Psoas muscle (tissue), 8 donors: Measurements from ENCODE around the gene SLC4A9. TPM values are rescaled to one million over a fixed set of nuclear protein-coding genes. Genes with fewer than 3 reads are reported as not detected.

ENCODE experiments used
- ATAC-seq, 4 donors: fragments of 200-7000 bp; cut with Tn5 transposase; one replicate each; pipeline ENCODE4 v1.9.1; 2020; ENCODE audit warnings: moderate library complexity in 3 of 4, mild to moderate bottlenecking in 2 of 4
- DNase-seq, 2 donors: peaks; one replicate each; pipeline ENCODE4 v3.0.0-alpha.2; 2020
- H3K27ac ChIP-seq: fragments of 200-600 bp; one replicate; pipeline ENCODE4 v1.8.0; 2022
- H3K27me3 ChIP-seq, 3 donors: fragments of 200-600 bp in 1 of 3; one replicate each; pipeline versions ENCODE4 v1.6.1 to v1.8.0; 2013 to 2022; ENCODE audit warnings: low read length in 2 of 3, mild to moderate bottlenecking in 2 of 3, moderate library complexity in 1 of 3; ENCODE audit not compliant: insufficient read depth in 3 of 3
- H3K36me3 ChIP-seq, 2 donors: fragments of 200-600 bp in 1 of 2; one replicate each; pipeline versions ENCODE4 v1.6.1 to v1.8.0; 2013 to 2022; ENCODE audit warnings: low read depth in 1 of 2, mild to moderate bottlenecking in 1 of 2, moderate library complexity in 1 of 2; ENCODE audit not compliant: insufficient read depth in 1 of 2
- H3K4me1 ChIP-seq: fragments of 200-600 bp; one replicate; pipeline ENCODE4 v1.8.0; 2022
- H3K4me3 ChIP-seq: fragments of 200-600 bp; one replicate; pipeline ENCODE4 v1.8.0; 2022; ENCODE audit warnings: mild to moderate bottlenecking
- H3K9me3 ChIP-seq: fragments of 200-600 bp; one replicate; pipeline ENCODE4 v1.8.0; 2022
- CTCF ChIP-seq: fragments of 200-600 bp; IDR thresholded peaks from one replicate; pipeline ENCODE4 v1.8.0; 2022; ENCODE audit warnings: antibody characterized with exemption
- WGBS, 3 donors: extraction: QIAGEN DNeasy Blood & Tissue Kit; methylation state at CpG; one replicate each; pipeline versions ENCODE4 v1.1.6 to v1.1.7; 2013; 5-methylcytosine and 5-hydroxymethylcytosine counted together
- intact Hi-C, 2 donors: fragments of 100-400 bp; cut with DNase I; formaldehyde crosslinking; loops; one replicate each; pipeline versions ENCODE4 v1.11.0 to v1.14.2; 2022
- polyA plus RNA-seq, 3 donors: library from polyadenylated mRNA; stranded (reverse); fragments of 200-250 nt; gene quantifications; one replicate each; pipeline ENCODE4 v1.2.3, GENCODE V29; 2013
- total RNA-seq, 4 donors: library from RNA; stranded (reverse); fragmentation: NEBNext Ultra II Directional in 2 of 4; extraction: Animal tissue kit (Norgen Biotek cat#: 25700) in 2 of 4; gene quantifications; one replicate each; pipeline versions ENCODE4 v1.2.1 to v1.2.4, GENCODE V29; 2021 to 2023
- donor health status: healthy with polysubstance abuse.
- donor health status: DM: no; HTN: no; CAD: no; lungs with moderate emphysema.
- donor health status: Bipolar disorder and iron deficiency.
- donor health status: healthy.
- donor health status: DM: yes; HTN: yes; CAD: no.
- donor health status: DM: no; HTN: no; CAD: no.
- donor health status: DM: no; HTN: no; CAD: no.
- donor health status: DM: yes; HTN: yes; CAD: no.

The SLC4A9 gene
- total and polyA plus RNA-seq, 7 donors = 0.09 TPM; not detected in 6

- Histone ChIP-seq H3K27me3 (no peaks in the 10 kb centered on the region), H3K36me3 (no peaks in the 10 kb centered on the region), H3K4me3 (no peak overlapping the region), H3K27ac (no peak overlapping the region), H3K4me1 (no peaks in the 10 kb centered on the region), H3K9me3 (no peaks in the 10 kb centered on the region)
- intact Hi-C loops = no loop called here
- ATAC-seq = no peak
- TF ChIP-seq CTCF = no peak
- DNase-seq = no peak
These were observed 22.9 kb downstream of the SLC4A9 start for GRCh38 chr5:140382866-140383265.

- DNase-seq (no peak), ATAC-seq (no peak)
- Histone ChIP-seq H3K27me3 (no peaks in the 10 kb centered on the region), H3K36me3 (no peaks in the 10 kb centered on the region), H3K4me1 (no peaks in the 10 kb centered on the region), H3K27ac (no peak overlapping the region), H3K9me3 (no peaks in the 10 kb centered on the region), H3K4me3 (no peak overlapping the region)
- TF ChIP-seq CTCF = no peak
- intact Hi-C loops = no loop called here
- WGBS, 3 donors = 86 to 94% (median 87%) methylated on average over 2 of the region's 2 CpGs
These were observed 23.3 kb downstream of the SLC4A9 start for GRCh38 chr5:140383300-140383699.

GRCh38 chr5:140388052-140388451 is 28.1 kb downstream of the SLC4A9 start:
- WGBS, 3 donors = 94 to 97% (median 96%) methylated on average over 2 of the region's 2 CpGs
- no peak overlapping the region for H3K27ac ChIP-seq
- intact Hi-C loops = no loop called here

GRCh38 chr5:140391312-140391711 is 31.3 kb downstream of the SLC4A9 start:
- Histone ChIP-seq H3K36me3 (no peaks in the 10 kb centered on the region), H3K9me3 (no peaks in the 10 kb centered on the region), H3K4me1 (no peaks in the 10 kb centered on the region), H3K4me3 (no peak overlapping the region), H3K27me3 (no peaks in the 10 kb centered on the region), H3K27ac (no peak overlapping the region)
- DNase-seq (no peak), ATAC-seq (no peak)
- no peak for TF ChIP-seq CTCF
- 79 to 92% (median 84%) methylated on average over 1 of the region's 1 CpG for WGBS, 3 donors
- intact Hi-C loops = loop anchor here in 1 of 2 donors (5.0 kb wide), 1 partner anchor 1231 kb away; no protein-coding TSS in a partner anchor

More at GRCh38 chr5:140388052-140388451, 28.1 kb downstream of the SLC4A9 start:
- no peak overlapping the region for H3K4me3 ChIP-seq
- DNase-seq (no peak), ATAC-seq (no peak)
- H3K36me3 ChIP-seq = no peaks in the 10 kb centered on the region
- no peaks in the 10 kb centered on the region for H3K9me3 ChIP-seq
- no peaks in the 10 kb centered on the region for H3K4me1 ChIP-seq
- no peaks in the 10 kb centered on the region for H3K27me3 ChIP-seq
- TF ChIP-seq CTCF = no peak

- 97 to 100% (median 100%) methylated on average over 1 of the region's 1 CpG for WGBS, 3 donors
- H3K36me3 ChIP-seq = no peaks in the 10 kb centered on the region
- H3K9me3 ChIP-seq = no peaks in the 10 kb centered on the region
- no peaks in the 10 kb centered on the region for H3K27me3 ChIP-seq
- DNase-seq = no peak
- no peak for TF ChIP-seq CTCF
- intact Hi-C loops = loop anchor here in 1 of 2 donors (5.0 kb wide), 1 partner anchor 1231 kb away; no protein-coding TSS in a partner anchor
- ATAC-seq = no peak
- no peak overlapping the region for H3K27ac ChIP-seq
- H3K4me3 ChIP-seq = no peak overlapping the region
- no peaks in the 10 kb centered on the region for H3K4me1 ChIP-seq
These were observed 31.7 kb downstream of the SLC4A9 start for GRCh38 chr5:140391732-140392131.
